Neural cell (in vitro differentiated cells): ENCODE measurements around the gene STON2.

ENCODE experiments used
- CTCF ChIP-seq: fragments of 450-650 bp; IDR thresholded peaks from 2 replicates; pipeline ENCODE4 v1.5.1; 2014; ENCODE audit warnings: antibody characterized with exemption, mild to moderate bottlenecking, moderate library complexity; ENCODE audit not compliant: poor library complexity, severe bottlenecking
- EP300 ChIP-seq: fragments of 450-650 bp; conservative IDR thresholded peaks from 2 replicates; pipeline ENCODE4 v1.6.1; 2014; ENCODE audit warnings: antibody characterized with exemption, mild to moderate bottlenecking, moderate library complexity; ENCODE audit not compliant: poor library complexity, severe bottlenecking
- EZH2 ChIP-seq: fragments of 200-600, 300-800 bp; shearing (Covaris generic), sonication (generic); IDR thresholded peaks from 2 replicates; pipeline ENCODE4 v1.6.1; 2014; ENCODE audit warnings: antibody characterized with exemption, low read length, borderline replicate concordance, mild to moderate bottlenecking; ENCODE audit not compliant: insufficient read depth, poor library complexity, severe bottlenecking
- MXI1 ChIP-seq: fragments of 450-650 bp; conservative IDR thresholded peaks from 2 replicates; pipeline ENCODE4 v1.6.1; 2014; ENCODE audit warnings: antibody characterized with exemption, mild to moderate bottlenecking; ENCODE audit not compliant: poor library complexity, severe bottlenecking
- POLR2AphosphoS5 ChIP-seq: IDR thresholded peaks from 2 replicates; pipeline ENCODE4 v1.6.1; 2012
- RAD21 ChIP-seq: fragments of 450-650 bp; conservative IDR thresholded peaks from 2 replicates; pipeline ENCODE4 v1.6.1; 2014; ENCODE audit warnings: antibody characterized with exemption, mild to moderate bottlenecking, moderate library complexity
- REST ChIP-seq: IDR thresholded peaks from 2 replicates; pipeline ENCODE4 v1.6.1; 2012; ENCODE audit warnings: borderline replicate concordance
- TAF1 ChIP-seq: IDR thresholded peaks from 2 replicates; pipeline ENCODE4 v1.6.1; 2012; ENCODE audit warnings: low read depth

DNA sequence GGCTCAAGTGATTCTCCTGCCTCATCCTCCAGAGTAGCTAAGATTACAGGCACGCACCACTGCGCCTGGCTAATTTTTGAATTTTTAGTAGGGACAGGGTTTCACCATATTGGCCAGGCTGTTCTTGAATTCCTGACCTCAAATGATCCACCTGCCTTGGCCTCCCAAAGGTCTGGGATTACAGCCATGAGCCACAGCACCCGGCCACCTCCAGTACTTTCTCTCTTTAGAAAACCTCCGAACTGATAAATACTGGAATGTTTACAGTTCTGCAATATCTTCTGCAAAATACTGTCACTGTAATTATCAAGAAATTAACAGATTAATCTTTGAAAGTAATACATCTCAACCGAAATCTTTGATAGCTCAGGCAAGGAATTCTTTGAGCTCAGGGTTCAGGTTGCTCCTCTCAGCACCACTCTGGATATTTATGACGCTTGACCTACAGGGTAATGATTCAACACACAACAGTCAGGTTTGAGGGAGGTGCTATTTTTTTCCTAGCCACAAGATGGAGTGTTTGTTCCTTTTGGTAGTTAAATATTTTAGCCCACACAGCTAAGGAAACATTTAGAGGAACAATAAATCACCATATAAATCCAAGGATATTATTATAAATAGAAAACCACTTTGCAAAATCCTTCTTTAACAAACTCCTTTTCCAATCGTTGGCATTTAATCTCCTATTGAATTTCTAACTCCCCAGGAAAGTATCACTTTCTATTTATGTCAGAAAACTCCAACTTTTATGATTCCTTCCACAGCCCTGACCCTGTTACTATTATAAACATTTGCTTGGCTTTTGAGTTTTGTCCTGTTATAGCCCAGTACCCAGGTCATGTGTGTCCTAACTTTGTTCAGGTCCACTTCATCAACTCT, 130.8 kb downstream of the STON2 start:
- TF ChIP-seq CTCF, result peak; percentile 87
- TF ChIP-seq REST, result no peak
- TF ChIP-seq POLR2AphosphoS5, result no peak
- no peak for TF ChIP-seq TAF1
- no peak for TF ChIP-seq EZH2
- no peak for TF ChIP-seq EP300
- TF ChIP-seq MXI1, result no peak
- TF ChIP-seq RAD21, result peak; percentile 87
